ENCODE measurements around the gene CACHD1.

- TF ChIP-seq CTCF (IDR thresholded peaks at IDR 0.05) (no peak), POLR2A (IDR thresholded peaks at IDR 0.05) (no peak)
These were observed 245.3 kb downstream of the CACHD1 start for GRCh38 chr1:64715186-64715585.

Measured in body of pancreas (tissue), 4 donors.